Measurements from ENCODE around the gene CFAP77. TPM values are rescaled to one million over a fixed set of nuclear protein-coding genes. Genes with fewer than 3 reads are reported as not detected.

The CFAP77 gene
- total RNA-seq, 2 donors from 2014 or later = 2.4 TPM; not detected in 1

DNA sequence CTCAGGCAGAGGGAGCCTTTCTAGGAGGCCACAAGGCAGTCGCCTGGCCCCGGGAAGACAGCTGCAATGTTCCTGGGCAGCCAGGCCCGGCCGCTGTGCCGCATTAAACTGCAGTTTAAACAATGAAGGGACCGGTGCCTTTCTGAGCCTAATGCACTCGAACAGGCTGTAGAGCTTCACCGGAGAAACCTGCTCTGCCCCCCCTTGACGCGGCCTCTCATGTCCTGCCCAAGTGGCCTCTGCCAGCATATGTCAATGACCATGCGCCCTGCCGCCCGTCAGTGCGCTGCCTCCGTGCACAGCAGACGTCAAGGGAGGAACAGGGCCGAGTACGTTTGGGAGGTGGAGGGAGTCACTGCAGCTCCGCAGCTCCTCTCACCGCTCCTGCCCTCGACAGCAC, 133.9 kb downstream of the CFAP77 start:
- Histone ChIP-seq H3K4me1 (replicated peaks) (no peaks in the 10 kb centered on the region), H3K9me3 (no peaks in the 10 kb centered on the region), H3K36me3 (no peaks in the 10 kb centered on the region), H3K27me3 (replicated peaks; ENCODE audit: insufficient read depth) (no peaks in the 10 kb centered on the region), H3K27ac (no peak overlapping the region), H3K4me3 (no peak overlapping the region)
- intact Hi-C loops (cut with DNase I) = no loop called here
- DNase-seq (ENCODE audit: low spot score) = no peak
- TF ChIP-seq, protein P1, sequence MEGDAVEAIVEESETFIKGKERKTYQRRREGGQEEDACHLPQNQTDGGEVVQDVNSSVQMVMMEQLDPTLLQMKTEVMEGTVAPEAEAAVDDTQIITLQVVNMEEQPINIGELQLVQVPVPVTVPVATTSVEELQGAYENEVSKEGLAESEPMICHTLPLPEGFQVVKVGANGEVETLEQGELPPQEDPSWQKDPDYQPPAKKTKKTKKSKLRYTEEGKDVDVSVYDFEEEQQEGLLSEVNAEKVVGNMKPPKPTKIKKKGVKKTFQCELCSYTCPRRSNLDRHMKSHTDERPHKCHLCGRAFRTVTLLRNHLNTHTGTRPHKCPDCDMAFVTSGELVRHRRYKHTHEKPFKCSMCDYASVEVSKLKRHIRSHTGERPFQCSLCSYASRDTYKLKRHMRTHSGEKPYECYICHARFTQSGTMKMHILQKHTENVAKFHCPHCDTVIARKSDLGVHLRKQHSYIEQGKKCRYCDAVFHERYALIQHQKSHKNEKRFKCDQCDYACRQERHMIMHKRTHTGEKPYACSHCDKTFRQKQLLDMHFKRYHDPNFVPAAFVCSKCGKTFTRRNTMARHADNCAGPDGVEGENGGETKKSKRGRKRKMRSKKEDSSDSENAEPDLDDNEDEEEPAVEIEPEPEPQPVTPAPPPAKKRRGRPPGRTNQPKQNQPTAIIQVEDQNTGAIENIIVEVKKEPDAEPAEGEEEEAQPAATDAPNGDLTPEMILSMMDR (IDR thresholded peaks at IDR 0.05) = no peak
- TF ChIP-seq POLR2A (IDR thresholded peaks at IDR 0.05) (no peak), POLR2AphosphoS5 (IDR thresholded peaks at IDR 0.05) (no peak)
- WGBS = 57% methylated on average over 21 of the region's 21 CpGs

DNA sequence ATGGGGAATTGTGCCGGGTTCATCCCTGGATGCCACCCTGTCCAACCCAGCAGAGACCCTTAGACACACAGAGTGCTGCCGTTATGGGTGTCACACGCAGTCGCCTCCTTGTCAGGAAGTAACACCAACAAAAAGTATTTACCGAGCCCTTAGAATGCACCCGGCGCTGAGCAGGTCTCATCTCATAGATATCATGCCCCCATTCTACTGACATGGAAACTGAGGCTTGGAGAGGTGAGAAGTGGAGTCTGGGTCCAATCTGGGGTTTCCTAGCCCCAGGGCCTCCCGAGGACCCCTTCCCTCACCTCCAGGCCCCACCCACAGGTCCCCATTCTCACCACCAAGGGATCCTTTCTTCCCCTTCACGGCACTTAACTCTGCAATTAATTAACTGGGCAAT, 135.6 kb downstream of the CFAP77 start:
- no peak overlapping the region for H3K4me3 ChIP-seq
- no peaks in the 10 kb centered on the region for H3K27me3 ChIP-seq (replicated peaks; ENCODE audit: insufficient read depth)
- H3K9me3 ChIP-seq = no peaks in the 10 kb centered on the region
- no peak for DNase-seq (ENCODE audit: low spot score)
- intact Hi-C loops (cut with DNase I) = no loop called here
- TF ChIP-seq, protein P1 (IDR thresholded peaks at IDR 0.05) = no peak
- TF ChIP-seq POLR2AphosphoS5 (IDR thresholded peaks at IDR 0.05) (no peak), POLR2A (IDR thresholded peaks at IDR 0.05) (no peak)
- H3K27ac ChIP-seq = no peak overlapping the region
- H3K4me1 ChIP-seq (replicated peaks) = no peaks in the 10 kb centered on the region
- 89% methylated on average over 9 of the region's 9 CpGs for WGBS
- H3K36me3 ChIP-seq = no peaks in the 10 kb centered on the region

DNA sequence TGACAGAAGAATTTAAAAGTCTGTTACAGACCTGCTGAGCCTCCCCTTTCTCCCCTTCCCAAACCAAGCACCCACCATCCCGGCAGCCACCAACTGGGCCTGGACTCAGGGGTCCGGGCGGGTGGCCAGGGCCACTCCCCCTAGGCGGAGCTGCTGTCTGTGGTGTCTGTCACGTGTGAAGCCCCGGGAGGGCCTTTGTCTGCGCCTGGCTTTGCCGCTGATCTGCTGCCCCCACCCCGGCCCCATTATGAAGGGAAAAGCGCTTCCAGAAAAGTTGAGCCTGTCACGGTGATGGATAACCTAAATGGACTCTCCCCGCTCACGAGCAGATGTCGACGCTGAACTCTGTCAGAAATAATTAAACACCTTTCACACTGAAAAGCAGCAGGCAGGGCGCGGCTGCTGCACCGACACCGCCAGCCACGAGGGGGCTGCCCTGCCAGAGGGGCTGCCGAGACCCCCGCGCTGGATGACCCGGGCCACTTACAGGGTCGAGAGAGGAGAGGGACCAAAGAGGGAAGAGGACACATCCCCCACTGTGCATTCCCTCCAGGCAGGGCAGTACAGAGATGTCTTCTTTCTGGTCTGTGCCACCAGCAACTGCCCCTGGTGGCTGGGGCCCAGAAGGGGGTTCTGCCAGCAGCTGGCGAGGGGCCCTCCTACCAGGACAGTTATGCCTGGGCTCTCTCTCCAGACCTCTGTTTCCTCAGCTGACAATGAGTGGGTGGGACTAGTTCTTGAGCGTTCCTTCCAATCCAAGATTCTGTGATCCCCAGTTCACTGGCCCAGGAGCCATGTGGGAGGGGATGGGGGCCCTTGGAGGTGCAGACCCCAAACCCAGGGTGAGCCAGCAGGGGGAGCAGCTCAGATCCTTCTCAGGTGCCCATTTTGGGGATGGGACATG, 136.4 kb downstream of the CFAP77 start:
- DNase-seq (ENCODE audit: low spot score) = no peak
- intact Hi-C loops (cut with DNase I) = no loop called here
- Histone ChIP-seq H3K4me1 (replicated peaks) (no peaks in the 10 kb centered on the region), H3K27ac (no peak overlapping the region), H3K4me3 (no peak overlapping the region), H3K9me3 (no peaks in the 10 kb centered on the region), H3K36me3 (no peaks in the 10 kb centered on the region), H3K27me3 (replicated peaks; ENCODE audit: insufficient read depth) (no peaks in the 10 kb centered on the region)
- TF ChIP-seq POLR2A (IDR thresholded peaks at IDR 0.05) (no peak), POLR2AphosphoS5 (IDR thresholded peaks at IDR 0.05) (no peak)
- TF ChIP-seq, protein P1 (IDR thresholded peaks at IDR 0.05) = no peak
- 4% methylated on average over 27 of the region's 27 CpGs for WGBS

DNA sequence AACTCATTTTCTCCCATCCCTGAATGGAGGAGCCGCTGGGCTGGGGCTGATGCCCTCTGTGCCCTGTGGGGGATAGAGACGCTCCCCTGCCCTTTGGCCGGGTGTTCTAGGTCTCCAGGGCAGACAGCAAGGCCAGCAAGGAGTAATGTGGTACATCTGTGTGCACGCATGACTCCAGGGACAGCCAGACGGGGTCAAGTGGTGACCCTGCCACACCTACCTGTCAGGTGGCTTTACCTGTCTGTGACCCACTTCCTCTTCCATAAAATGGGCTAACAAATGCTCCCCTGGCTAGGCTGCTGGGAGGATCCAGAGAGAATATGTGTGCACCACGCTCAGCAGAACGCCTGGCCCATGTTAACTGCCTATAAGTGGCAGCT, 137.0 kb downstream of the CFAP77 start:
- Histone ChIP-seq H3K27ac (no peak overlapping the region), H3K4me1 (replicated peaks) (no peaks in the 10 kb centered on the region), H3K36me3 (no peaks in the 10 kb centered on the region), H3K27me3 (replicated peaks; ENCODE audit: insufficient read depth) (no peaks in the 10 kb centered on the region), H3K9me3 (no peaks in the 10 kb centered on the region), H3K4me3 (no peak overlapping the region)
- 89% methylated on average over 7 of the region's 7 CpGs for WGBS
- DNase-seq (ENCODE audit: low spot score) = no peak
- TF ChIP-seq POLR2A (IDR thresholded peaks at IDR 0.05) = no peak
- TF ChIP-seq, protein P1 (IDR thresholded peaks at IDR 0.05) = no peak
- intact Hi-C loops (cut with DNase I) = no loop called here

DNA sequence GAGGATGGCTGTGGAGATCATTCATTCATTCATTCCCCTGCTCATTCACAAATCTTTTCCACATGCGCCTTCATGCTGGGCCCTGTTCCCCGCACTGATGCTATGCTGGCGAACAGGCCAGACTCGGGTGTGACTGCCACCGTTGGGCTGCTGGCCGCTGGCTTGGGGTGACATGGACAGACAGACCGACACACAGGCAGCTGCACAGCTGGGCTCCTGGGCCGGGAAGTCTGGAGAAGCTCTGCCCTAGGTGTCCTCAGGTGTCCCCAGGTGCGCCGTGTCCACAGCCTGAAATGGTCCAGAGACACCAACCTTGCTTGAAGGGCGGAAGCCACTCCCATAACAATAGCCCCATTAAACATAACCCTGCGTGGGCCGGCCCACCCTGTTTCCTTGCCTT, 137.4 kb downstream of the CFAP77 start:
- no peak for DNase-seq (ENCODE audit: low spot score)
- TF ChIP-seq POLR2A (IDR thresholded peaks at IDR 0.05) (no peak), POLR2AphosphoS5 (IDR thresholded peaks at IDR 0.05) (no peak)
- TF ChIP-seq, protein P1 (IDR thresholded peaks at IDR 0.05) = no peak
- no peak overlapping the region for H3K4me3 ChIP-seq
- 95% methylated on average over 13 of the region's 13 CpGs for WGBS
- intact Hi-C loops (cut with DNase I) = no loop called here
- H3K36me3 ChIP-seq = no peaks in the 10 kb centered on the region
- no peaks in the 10 kb centered on the region for H3K27me3 ChIP-seq (replicated peaks; ENCODE audit: insufficient read depth)
- no peaks in the 10 kb centered on the region for H3K9me3 ChIP-seq
- no peak overlapping the region for H3K27ac ChIP-seq
- no peaks in the 10 kb centered on the region for H3K4me1 ChIP-seq (replicated peaks)

Measured in prostate gland (tissue), 2 donors.